ENCODE measurements around the gene ABCA5.

The ABCA5 gene, protein sequence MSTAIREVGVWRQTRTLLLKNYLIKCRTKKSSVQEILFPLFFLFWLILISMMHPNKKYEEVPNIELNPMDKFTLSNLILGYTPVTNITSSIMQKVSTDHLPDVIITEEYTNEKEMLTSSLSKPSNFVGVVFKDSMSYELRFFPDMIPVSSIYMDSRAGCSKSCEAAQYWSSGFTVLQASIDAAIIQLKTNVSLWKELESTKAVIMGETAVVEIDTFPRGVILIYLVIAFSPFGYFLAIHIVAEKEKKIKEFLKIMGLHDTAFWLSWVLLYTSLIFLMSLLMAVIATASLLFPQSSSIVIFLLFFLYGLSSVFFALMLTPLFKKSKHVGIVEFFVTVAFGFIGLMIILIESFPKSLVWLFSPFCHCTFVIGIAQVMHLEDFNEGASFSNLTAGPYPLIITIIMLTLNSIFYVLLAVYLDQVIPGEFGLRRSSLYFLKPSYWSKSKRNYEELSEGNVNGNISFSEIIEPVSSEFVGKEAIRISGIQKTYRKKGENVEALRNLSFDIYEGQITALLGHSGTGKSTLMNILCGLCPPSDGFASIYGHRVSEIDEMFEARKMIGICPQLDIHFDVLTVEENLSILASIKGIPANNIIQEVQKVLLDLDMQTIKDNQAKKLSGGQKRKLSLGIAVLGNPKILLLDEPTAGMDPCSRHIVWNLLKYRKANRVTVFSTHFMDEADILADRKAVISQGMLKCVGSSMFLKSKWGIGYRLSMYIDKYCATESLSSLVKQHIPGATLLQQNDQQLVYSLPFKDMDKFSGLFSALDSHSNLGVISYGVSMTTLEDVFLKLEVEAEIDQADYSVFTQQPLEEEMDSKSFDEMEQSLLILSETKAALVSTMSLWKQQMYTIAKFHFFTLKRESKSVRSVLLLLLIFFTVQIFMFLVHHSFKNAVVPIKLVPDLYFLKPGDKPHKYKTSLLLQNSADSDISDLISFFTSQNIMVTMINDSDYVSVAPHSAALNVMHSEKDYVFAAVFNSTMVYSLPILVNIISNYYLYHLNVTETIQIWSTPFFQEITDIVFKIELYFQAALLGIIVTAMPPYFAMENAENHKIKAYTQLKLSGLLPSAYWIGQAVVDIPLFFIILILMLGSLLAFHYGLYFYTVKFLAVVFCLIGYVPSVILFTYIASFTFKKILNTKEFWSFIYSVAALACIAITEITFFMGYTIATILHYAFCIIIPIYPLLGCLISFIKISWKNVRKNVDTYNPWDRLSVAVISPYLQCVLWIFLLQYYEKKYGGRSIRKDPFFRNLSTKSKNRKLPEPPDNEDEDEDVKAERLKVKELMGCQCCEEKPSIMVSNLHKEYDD (N-terminal part only)

GRCh38 chr17:69327060-69327831, at the start of gene ABCA5:
Gene ABCA5 (minus strand): TSS chr17:69327133. CDS start chr17:69314415, 12,718 bp downstream.
- peak within 1 kb of the TSS; percentile 51 for H3K4me3 ChIP-seq (ENCODE audit: control insufficient read depth, low read depth, low read length)
- DNase-seq (ENCODE audit: low read depth), result peak; percentile 33
- no peak for TF ChIP-seq CTCF (IDR thresholded peaks at IDR 0.05; ENCODE audit: control insufficient read depth, insufficient read depth, low read depth, low read length, missing control alignments)

DNA sequence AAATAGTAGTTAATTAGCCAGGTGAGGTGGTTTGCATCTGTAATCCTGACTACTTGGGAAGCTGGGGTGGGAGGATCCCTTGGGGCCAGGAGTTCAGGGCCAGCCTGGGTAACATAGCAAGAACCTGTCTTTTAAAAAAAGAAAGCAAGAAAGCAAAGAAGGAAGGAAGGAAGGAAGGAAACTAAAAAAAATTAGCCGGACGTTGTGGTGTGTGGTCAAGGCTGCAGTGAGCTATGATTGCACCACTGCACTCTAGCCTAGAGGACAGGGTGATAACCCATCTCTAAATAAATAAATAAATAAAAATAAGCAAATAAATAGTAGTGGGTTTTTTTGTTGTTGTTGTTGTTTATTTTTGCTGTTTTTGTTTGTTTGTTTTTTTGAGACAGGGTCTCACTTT, 48.3 kb upstream of the ABCA5 start:
- H3K4me3 ChIP-seq (ENCODE audit: control insufficient read depth, low read depth, low read length), result no peak overlapping the region
- DNase-seq (ENCODE audit: low read depth), result no peak
- no peak for TF ChIP-seq CTCF (IDR thresholded peaks at IDR 0.05; ENCODE audit: control insufficient read depth, insufficient read depth, low read depth, low read length, missing control alignments)

DNA sequence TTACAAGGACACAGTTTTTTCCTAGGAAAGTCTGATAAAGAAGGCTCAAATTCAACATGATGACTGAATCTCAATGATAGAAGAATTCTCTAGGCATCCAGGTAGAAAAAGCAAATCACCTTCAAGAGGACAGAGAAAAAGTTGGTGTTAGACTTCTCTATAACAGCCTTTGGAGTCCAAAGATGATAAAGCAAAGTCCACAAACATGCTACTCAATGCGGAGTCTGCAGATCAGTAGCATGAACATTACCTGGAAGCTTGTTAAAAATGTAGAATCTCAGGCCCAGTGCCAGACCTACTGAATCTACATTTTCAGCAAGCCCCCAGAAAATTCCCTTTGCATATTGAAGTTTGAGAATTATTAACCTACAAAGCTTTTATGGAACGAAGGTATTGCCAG, 46.1 kb upstream of the ABCA5 start:
- DNase-seq (ENCODE audit: low read depth), result no peak
- no peak overlapping the region for H3K4me3 ChIP-seq (ENCODE audit: control insufficient read depth, low read depth, low read length)
- TF ChIP-seq CTCF (IDR thresholded peaks at IDR 0.05; ENCODE audit: control insufficient read depth, insufficient read depth, low read depth, low read length, missing control alignments), result no peak

- no peak for DNase-seq (ENCODE audit: low read depth)
- TF ChIP-seq CTCF (IDR thresholded peaks at IDR 0.05; ENCODE audit: control insufficient read depth, insufficient read depth, low read depth, low read length, missing control alignments), result no peak
- H3K4me3 ChIP-seq (ENCODE audit: control insufficient read depth, low read depth, low read length), result no peak overlapping the region
Observed at GRCh38 chr17:69367298-69367697, 40.4 kb upstream of the ABCA5 start.

- no peak for TF ChIP-seq CTCF (IDR thresholded peaks at IDR 0.05; ENCODE audit: control insufficient read depth, insufficient read depth, low read depth, low read length, missing control alignments)
- H3K4me3 ChIP-seq (ENCODE audit: control insufficient read depth, low read depth, low read length), result no peak overlapping the region
- no peak for DNase-seq (ENCODE audit: low read depth)
Observed at GRCh38 chr17:69363488-69364210, 36.7 kb upstream of the ABCA5 start.
